ENCODE measurements around the gene REM1. TPM values are rescaled to one million over a fixed set of nuclear protein-coding genes. Genes with fewer than 3 reads are reported as not detected.

The REM1 gene, protein sequence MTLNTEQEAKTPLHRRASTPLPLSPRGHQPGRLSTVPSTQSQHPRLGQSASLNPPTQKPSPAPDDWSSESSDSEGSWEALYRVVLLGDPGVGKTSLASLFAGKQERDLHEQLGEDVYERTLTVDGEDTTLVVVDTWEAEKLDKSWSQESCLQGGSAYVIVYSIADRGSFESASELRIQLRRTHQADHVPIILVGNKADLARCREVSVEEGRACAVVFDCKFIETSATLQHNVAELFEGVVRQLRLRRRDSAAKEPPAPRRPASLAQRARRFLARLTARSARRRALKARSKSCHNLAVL
- 0.09 TPM in 1 of 2 replicates, not detected in the other for total RNA-seq

DNA sequence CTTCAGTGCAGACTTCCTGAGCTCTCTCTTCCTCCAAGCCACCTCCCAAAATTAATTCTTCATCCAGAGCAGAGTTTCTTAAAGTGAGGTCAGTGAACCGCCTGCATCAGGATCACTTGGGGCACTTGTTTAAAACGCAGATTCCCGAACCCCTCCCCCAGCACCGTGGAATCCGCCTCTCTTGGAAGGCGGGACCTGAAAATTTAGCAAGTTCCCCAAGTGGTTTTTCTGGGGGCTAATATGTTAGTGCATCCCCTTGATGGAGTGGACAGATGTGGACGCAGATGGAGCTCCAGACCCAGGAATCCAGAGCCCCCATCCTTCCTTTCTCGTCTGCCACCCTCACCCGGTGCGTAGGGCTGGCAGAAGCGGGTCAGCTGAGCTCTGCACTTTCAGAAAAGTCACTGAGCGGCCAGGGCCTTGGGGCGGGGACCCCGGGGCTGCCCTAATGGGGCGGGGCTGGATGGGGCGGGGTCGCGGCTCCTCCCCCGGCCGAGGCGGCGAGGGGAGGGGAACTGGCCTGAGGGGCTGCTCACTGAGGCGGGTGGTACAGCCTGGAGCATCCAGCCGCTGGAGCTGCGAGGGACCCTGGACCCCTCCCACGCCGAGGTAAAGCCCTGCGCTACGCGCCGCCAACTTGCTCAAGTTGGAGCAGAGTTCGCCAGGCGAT lies at the start of gene REM1, which contains the start of gene DEFB124:
TSS of gene REM1 (plus strand) at position 531 of the 670 bp plus-strand sequence. CDS start 1,158 bp downstream, outside the sequence.
TSS of gene DEFB124 (minus strand) at position 370 of the 670 bp plus-strand sequence. CDS start 2,114 bp downstream, outside the sequence.

DNA sequence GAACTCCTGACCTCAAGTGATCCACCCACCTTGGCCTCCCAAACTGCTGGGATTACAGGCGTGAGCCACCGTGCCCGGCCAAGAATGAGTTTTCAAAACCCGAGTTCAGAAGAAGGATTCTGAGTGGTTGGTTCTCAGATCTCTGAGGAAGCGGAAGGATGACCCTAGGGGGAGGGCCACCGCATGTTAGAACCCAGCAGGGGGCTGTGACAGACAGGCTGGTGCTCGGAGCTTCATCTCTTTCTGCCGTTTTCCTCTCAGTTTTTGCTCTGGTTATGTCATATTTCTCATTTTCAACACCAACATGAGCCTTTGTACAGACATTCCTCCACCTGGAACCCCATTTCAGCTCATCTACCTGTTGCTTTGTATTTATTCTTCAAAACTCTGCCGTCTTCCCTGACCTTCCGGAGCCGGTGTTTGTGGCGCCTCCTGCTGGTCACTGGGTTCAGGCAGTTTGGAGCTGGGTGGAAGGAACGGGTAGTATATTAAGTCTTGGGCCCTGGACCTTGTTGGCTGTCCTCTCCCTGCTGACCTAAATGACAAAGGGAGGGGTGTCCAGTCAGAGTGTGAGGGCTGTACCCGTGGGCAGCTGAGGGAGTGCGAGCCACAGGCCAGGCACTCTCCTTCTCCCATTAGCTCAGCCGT lies 35.0 kb upstream of the REM1 start, which contains the start of gene DEFB123:
TSS of gene DEFB123 (plus strand) at position 621 of the 648 bp plus-strand sequence. CDS start 67 bp downstream, outside the sequence.

DNA sequence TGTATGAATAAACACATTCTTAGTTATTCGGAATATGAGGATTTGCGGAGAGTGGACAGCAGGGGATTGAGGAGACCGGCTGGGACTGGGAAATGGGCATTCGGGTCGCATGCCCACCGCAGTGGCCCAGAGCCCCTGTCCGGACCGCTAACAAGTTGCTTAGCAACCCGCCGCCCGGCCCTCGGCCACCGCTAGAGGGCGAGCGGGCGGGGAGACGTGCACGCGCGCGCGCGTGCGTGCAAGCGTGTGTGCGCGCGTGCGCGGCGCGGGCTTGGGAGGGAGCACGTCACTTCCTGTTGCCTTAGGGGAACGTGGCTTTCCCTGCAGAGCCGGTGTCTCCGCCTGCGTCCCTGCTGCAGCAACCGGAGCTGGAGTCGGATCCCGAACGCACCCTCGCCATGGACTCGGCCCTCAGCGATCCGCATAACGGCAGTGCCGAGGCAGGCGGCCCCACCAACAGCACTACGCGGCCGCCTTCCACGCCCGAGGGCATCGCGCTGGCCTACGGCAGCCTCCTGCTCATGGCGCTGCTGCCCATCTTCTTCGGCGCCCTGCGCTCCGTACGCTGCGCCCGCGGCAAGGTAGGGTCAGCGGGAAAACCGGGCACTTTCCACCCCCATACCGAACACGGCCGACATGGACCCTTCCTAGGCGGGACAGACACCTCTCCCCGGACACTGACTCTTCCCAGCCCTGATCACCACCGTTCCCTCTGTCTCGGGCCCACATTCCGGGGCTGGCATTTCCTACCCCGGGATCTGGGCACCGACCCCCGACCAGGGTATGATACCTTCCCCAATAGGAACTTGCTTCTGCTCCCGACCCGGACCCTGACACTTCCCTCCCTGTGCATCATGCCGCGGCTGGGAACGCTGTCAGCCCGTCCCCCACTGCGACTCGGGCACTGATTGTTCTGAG lies 39.3 kb downstream of the REM1 start, which contains the start of gene HM13:
TSS of gene HM13 (plus strand) at position 289 of the 918 bp plus-strand sequence. CDS start at position 399, 110 bp downstream.

Other genes starting within 250 kb of the REM1 start
- gene DEFB115, start 217.6 kb upstream of the REM1 start, total RNA-seq, result not detected in 2 replicates
- gene DEFB116, start 166.7 kb upstream of the REM1 start, total RNA-seq, result not detected in 2 replicates
- gene DEFB118, start 106.7 kb upstream of the REM1 start, total RNA-seq, result not detected in 2 replicates
- gene DEFB119, start 84.7 kb upstream of the REM1 start, total RNA-seq, result not detected in 2 replicates
- gene DEFB121, start 69.1 kb upstream of the REM1 start, total RNA-seq, result not detected in 2 replicates
- not detected in 2 replicates for gene DEFB123, start 34.7 kb upstream of the REM1 start, total RNA-seq
- gene DEFB124, start 161 bp upstream of the REM1 start, total RNA-seq, result not detected in 2 replicates
- 46.4 and 55.9 TPM in 2 replicates for gene HM13, start 39.2 kb downstream of the REM1 start, total RNA-seq
- gene ID1, start 130.0 kb downstream of the REM1 start, total RNA-seq, result 141 and 149 TPM in 2 replicates
- gene COX4I2, start 162.6 kb downstream of the REM1 start, total RNA-seq, result not detected in 2 replicates
- gene BCL2L1, start 247.6 kb downstream of the REM1 start, total RNA-seq, result 22.8 and 33.6 TPM in 2 replicates

All from smooth muscle cell of bladder (primary cell).